ENCODE data around the gene CADM1.

GRCh38 chr11:115333949-115334348 is 170.3 kb downstream of the CADM1 start:
- TF ChIP-seq POLR2A (IDR thresholded peaks at IDR 0.05): no peak
- TF ChIP-seq, protein P1, sequence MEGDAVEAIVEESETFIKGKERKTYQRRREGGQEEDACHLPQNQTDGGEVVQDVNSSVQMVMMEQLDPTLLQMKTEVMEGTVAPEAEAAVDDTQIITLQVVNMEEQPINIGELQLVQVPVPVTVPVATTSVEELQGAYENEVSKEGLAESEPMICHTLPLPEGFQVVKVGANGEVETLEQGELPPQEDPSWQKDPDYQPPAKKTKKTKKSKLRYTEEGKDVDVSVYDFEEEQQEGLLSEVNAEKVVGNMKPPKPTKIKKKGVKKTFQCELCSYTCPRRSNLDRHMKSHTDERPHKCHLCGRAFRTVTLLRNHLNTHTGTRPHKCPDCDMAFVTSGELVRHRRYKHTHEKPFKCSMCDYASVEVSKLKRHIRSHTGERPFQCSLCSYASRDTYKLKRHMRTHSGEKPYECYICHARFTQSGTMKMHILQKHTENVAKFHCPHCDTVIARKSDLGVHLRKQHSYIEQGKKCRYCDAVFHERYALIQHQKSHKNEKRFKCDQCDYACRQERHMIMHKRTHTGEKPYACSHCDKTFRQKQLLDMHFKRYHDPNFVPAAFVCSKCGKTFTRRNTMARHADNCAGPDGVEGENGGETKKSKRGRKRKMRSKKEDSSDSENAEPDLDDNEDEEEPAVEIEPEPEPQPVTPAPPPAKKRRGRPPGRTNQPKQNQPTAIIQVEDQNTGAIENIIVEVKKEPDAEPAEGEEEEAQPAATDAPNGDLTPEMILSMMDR (IDR thresholded peaks at IDR 0.05): no peak
